Choroid plexus epithelial cell (primary cell): Measurements from ENCODE around the gene FNDC5.

Experiments
- DNase-seq: peaks from one replicate; pipeline ENCODE4 v3.0.0-alpha.2; 2010; ENCODE audit warnings: low read depth
- H3K4me3 ChIP-seq: 2 replicates; pipeline ENCODE4 v1.5.1; 2011; ENCODE audit warnings: low read depth, mild to moderate bottlenecking, control low read depth, low read length, moderate library complexity
- TF ChIP-seq, protein P1 (sequence below): conservative IDR thresholded peaks from 2 replicates; pipeline ENCODE4 v1.5.1; 2011; ENCODE audit warnings: low read depth, mild to moderate bottlenecking, control low read depth, inconsistent platforms, low read length, moderate library complexity

The FNDC5 gene

DNA sequence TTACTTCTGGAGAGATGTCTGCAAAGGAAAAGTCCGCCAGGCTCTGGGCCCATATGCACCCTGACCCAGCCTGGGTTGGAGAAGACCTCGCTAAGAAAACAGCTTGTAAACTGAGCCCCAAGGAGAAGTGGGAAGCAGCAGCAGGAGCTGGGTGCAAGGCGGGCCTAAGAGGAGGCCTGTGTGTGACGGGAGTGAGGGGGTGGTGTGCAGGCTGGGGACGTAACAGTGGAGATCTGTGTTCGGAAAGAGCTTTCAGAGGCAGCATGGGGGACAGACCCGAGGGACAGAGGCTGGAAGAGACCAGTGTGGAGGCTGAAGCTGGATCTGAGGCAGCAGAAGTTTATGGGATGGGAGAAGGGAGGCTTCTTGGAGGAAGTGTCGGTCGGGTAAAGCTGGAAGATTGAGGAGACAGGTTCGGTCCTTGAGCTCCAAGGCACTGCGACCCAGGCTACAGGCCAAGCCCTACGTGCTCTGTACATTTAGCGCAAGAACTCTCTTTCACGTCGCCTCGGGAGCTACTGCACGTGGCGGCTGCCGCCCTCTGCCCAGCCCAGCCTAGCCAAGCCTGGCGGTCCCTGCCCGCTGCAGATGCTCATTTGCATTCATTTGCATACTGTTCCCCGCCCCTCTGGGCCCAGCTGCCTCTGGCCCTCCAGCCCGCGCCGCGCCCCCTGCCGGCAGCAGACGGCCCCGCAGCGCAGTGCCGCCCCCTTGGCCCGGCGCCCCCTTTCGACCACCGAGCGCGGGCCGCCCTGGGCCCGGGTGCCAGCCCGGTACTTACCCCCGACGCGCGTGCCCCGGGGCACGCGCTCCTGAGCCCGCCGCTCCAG lies 21.9 kb upstream of the FNDC5 start:
- peak overlapping the region; percentile 49 for H3K4me3 ChIP-seq
- peak; percentile 21 for DNase-seq
- TF ChIP-seq, protein P1, sequence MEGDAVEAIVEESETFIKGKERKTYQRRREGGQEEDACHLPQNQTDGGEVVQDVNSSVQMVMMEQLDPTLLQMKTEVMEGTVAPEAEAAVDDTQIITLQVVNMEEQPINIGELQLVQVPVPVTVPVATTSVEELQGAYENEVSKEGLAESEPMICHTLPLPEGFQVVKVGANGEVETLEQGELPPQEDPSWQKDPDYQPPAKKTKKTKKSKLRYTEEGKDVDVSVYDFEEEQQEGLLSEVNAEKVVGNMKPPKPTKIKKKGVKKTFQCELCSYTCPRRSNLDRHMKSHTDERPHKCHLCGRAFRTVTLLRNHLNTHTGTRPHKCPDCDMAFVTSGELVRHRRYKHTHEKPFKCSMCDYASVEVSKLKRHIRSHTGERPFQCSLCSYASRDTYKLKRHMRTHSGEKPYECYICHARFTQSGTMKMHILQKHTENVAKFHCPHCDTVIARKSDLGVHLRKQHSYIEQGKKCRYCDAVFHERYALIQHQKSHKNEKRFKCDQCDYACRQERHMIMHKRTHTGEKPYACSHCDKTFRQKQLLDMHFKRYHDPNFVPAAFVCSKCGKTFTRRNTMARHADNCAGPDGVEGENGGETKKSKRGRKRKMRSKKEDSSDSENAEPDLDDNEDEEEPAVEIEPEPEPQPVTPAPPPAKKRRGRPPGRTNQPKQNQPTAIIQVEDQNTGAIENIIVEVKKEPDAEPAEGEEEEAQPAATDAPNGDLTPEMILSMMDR, result peak; percentile 29

DNA sequence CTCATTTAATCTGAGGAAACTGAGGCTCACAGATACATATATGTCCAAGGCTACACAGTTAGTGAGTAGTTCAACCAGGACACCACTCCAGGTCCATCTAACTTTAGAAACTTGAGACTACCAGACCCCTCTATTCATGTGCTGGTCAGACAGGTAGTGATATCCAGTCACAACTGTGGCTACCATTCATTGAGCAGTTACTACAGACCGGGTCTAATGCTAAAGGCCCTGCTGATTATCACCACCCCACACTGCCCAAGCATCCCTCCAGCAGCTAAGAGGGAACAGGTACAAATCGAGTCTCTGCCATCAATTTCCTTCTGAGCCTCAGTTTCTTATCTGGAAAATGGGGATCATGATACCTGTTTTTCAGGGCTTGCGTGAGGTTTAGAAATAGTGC lies 20.9 kb upstream of the FNDC5 start:
- no peak for DNase-seq
- TF ChIP-seq, protein P1, result no peak
- no peak overlapping the region for H3K4me3 ChIP-seq

DNA sequence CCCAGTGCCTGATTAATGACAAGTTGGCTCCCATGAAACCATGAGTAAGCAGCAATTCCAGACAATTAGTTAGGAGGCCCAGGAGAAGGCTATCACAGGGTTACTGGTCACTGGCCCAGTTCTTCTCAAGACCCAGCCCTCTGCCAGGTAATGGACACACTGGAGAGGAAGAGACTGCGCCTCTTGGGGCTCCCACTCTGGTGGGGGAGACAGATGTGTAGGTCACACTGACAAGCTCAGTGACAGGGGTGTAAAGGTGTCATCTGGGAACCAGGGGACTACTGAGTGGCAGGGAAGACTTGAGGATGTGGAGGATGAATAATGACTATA lies 20.5 kb upstream of the FNDC5 start:
- no peak for DNase-seq
- TF ChIP-seq, protein P1, result no peak

GRCh38 chr1:32890516-32891240 lies 20.0 kb upstream of the FNDC5 start:
- H3K4me3 ChIP-seq, result no peak overlapping the region
- no peak for DNase-seq
- TF ChIP-seq, protein P1, result no peak

More for the DNA sequence above, 20.5 kb upstream of the FNDC5 start:
- H3K4me3 ChIP-seq, result no peak overlapping the region

DNA sequence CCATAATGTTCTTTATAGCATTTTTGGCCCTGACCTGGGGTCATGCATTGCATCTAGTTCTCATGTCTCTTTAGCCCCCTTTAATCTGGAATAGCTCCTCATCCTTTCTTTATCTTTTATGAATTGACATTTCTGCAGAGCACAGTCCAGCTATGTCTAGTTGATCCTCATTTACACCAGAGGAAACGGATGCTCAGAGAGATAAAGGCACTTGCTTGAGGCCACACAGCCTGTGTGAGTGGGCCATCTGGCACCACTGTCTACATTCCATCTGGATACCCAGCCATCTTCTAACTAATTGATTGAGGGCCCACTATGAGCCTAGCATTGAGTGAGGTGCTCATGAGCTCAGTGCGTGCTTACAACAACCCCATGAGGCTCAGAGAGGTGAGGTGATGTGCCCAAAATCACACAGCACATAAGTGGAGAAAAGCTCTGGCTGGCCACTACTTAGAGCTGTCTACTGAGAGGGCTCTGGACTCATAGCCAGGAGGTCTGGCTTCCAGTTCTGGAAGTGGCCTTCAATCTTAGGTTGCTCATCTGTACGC lies 19.1 kb upstream of the FNDC5 start:
- no peak for DNase-seq
- no peak overlapping the region for H3K4me3 ChIP-seq
- TF ChIP-seq, protein P1, result no peak

GRCh38 chr1:32888677-32889420 lies 18.1 kb upstream of the FNDC5 start:
- H3K4me3 ChIP-seq, result no peak overlapping the region
- TF ChIP-seq, protein P1, result no peak
- DNase-seq, result no peak
